Measurements from ENCODE around the gene PTPRT. TPM values are rescaled to one million over a fixed set of nuclear protein-coding genes. Genes with fewer than 3 reads are reported as not detected.

The PTPRT gene
- total and polyA plus RNA-seq, 2 of the 13 experiments (the other 11 are each of a cell fraction or from before 2014, with no cell fraction given), result under 0.01 to 0.09 TPM

DNA sequence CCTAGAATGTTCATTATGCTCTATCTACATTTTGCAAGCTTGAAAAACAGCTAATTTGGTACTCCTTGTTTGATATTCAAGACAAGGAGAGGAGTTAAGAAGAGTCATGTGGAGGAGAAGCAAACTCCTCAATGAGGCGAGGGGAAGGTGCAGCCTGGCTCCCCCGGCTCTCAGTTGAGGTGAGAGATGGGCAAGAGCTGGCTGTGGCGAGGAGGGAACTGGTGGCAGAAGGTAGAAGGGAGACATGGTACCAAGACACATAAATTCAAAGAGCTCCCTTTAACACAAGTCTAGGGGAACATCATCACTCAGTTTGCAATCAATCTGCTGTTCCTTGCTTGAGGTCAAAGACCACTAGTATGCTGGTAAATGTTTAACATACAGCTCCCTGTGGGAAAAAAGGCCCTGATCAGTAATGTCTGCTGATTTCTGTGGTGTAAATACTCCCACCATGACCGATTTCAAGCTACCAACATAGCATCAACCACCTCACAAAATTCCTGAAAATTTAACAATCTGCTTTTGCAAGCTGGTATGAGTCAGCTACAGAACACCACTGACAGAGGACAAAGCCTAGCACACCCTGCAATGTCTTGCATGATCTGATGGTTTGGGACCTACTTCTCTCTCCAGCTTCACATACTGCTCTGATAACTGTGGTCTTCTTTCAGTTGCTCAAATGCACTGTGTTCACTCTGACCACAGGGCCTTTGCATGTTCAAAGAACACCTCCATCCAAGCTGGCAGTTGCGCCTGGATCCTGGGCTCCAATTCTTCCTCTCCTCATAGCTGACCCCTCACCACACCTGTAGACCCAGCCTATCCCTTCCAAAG, 1055.2 kb downstream of the PTPRT start (continued):
- TF ChIP-seq, protein P1, sequence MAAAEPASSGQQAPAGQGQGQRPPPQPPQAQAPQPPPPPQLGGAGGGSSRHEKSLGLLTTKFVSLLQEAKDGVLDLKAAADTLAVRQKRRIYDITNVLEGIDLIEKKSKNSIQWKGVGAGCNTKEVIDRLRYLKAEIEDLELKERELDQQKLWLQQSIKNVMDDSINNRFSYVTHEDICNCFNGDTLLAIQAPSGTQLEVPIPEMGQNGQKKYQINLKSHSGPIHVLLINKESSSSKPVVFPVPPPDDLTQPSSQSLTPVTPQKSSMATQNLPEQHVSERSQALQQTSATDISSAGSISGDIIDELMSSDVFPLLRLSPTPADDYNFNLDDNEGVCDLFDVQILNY (CRISPR knock-in tag; conservative IDR thresholded peaks at IDR 0.05), result 0 out of 2 replicates have a peak, but pooled peaks have one; percentile 5
- no peak for TF ChIP-seq ZHX2 (IDR thresholded peaks at IDR 0.05; ENCODE audit: low read depth)
- TF ChIP-seq ZHX2 (CRISPR knock-in tag; IDR thresholded peaks at IDR 0.05; ENCODE audit: borderline replicate concordance), result no peak
- TF ChIP-seq ZNF670 (CRISPR knock-in tag; IDR thresholded peaks at IDR 0.05; ENCODE audit: borderline replicate concordance), result no peak
- TF ChIP-seq HCFC1 (IDR thresholded peaks at IDR 0.05; ENCODE audit: low read depth, low read length), result no peak
- no peak for TF ChIP-seq ZNF468 (CRISPR knock-in tag; IDR thresholded peaks at IDR 0.05)
- TF ChIP-seq SIX4 (CRISPR knock-in tag; IDR thresholded peaks at IDR 0.05), result no peak
- no peak for TF ChIP-seq ZNF775 (CRISPR knock-in tag; IDR thresholded peaks at IDR 0.05; ENCODE audit: borderline replicate concordance)
- TF ChIP-seq ZNF546 (CRISPR knock-in tag; conservative IDR thresholded peaks at IDR 0.05), result no peak
- TF ChIP-seq ZNF33B (CRISPR knock-in tag; IDR thresholded peaks at IDR 0.05), result no peak
- TF ChIP-seq TCF7 (IDR thresholded peaks at IDR 0.05; ENCODE audit: low read depth), result no peak
- TF ChIP-seq ZNF850 (CRISPR knock-in tag; conservative IDR thresholded peaks at IDR 0.05), result no peak
- TF ChIP-seq NFKB2 (CRISPR knock-in tag; IDR thresholded peaks at IDR 0.05; ENCODE audit: borderline replicate concordance), result no peak
- no peak for TF ChIP-seq ATAD3A (CRISPR knock-in tag; IDR thresholded peaks at IDR 0.05)
- no peak for TF ChIP-seq POLR2AphosphoS5 (IDR thresholded peaks at IDR 0.05; ENCODE audit: low read depth, low read length)
- peak; percentile 69 for TF ChIP-seq ZMYM3 (CRISPR knock-in tag; IDR thresholded peaks at IDR 0.05)
- TF ChIP-seq, protein P2, sequence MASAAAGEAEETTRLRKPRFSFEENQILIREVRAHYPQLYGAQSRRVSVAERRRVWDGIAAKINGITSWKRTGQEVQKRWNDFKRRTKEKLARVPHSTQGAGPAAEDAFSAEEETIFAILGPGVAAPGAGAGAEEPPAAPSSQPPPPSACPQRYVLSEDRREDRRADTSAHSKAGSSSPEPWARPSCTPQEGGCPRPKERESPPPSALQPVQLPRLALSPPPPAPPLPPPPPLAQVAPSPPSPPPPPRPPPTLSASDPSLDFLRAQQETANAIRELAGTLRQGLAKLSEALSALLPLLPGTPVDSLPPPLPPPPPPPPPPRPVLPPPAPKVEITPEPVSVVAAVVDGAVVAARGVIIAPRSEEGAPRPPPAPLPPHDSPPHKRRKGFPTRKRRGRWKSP (CRISPR knock-in tag; IDR thresholded peaks at IDR 0.05), result no peak
- TF ChIP-seq PHB2 (IDR thresholded peaks at IDR 0.05; ENCODE audit: partially characterized antibody), result no peak
- TF ChIP-seq, protein P3, sequence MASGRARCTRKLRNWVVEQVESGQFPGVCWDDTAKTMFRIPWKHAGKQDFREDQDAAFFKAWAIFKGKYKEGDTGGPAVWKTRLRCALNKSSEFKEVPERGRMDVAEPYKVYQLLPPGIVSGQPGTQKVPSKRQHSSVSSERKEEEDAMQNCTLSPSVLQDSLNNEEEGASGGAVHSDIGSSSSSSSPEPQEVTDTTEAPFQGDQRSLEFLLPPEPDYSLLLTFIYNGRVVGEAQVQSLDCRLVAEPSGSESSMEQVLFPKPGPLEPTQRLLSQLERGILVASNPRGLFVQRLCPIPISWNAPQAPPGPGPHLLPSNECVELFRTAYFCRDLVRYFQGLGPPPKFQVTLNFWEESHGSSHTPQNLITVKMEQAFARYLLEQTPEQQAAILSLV (CRISPR knock-in tag; IDR thresholded peaks at IDR 0.05; ENCODE audit: borderline replicate concordance), result peak; percentile 65; the same call in 1 of the 2 replicates
- peak; percentile 59; the same call in 1 of the 2 replicates for TF ChIP-seq SPEN (CRISPR knock-in tag; IDR thresholded peaks at IDR 0.05; ENCODE audit: low read depth)
- TF ChIP-seq KMT2B (CRISPR knock-in tag; IDR thresholded peaks at IDR 0.05), result no peak
